K562 (cell line): ENCODE measurements around the gene COL15A1. TPM values are rescaled to one million over a fixed set of nuclear protein-coding genes. Genes with fewer than 3 reads are reported as not detected.
A peak's percentile ranks its signal among the peaks of the same experiment; 100 is the strongest.

Experiments used
- CBX3 ChIP-seq, 2 experiments: IDR thresholded peaks; 1 replicate in 1 of 2; 2 replicates in 1 of 2; pipeline ENCODE4 v1.6.1; 2012; ENCODE audit warnings: inconsistent platforms in 2 of 2, low read length in 2 of 2, borderline replicate concordance in 1 of 2, control low read depth in 1 of 2
- CCAR2 ChIP-seq: fragments of 200-400 bp; formaldehyde crosslinking; IDR thresholded peaks from 2 replicates; pipeline ENCODE4 v1.6.1; 2017; ENCODE audit warnings: mild to moderate bottlenecking, low read depth, low read length
- CXXC5 ChIP-seq: fragments of 250-450 bp; sonication (Bioruptor Pico); IDR thresholded peaks from 2 replicates; pipeline ENCODE4 v1.8.0; 2022; ENCODE audit warnings: inconsistent platforms, mild to moderate bottlenecking, moderate library complexity
- DMBX1 ChIP-seq: fragments of 250-450 bp; sonication (Bioruptor Pico); IDR thresholded peaks from 2 replicates; pipeline ENCODE4 v1.8.0; 2022; ENCODE audit warnings: inconsistent platforms, mild to moderate bottlenecking, moderate library complexity, borderline replicate concordance
- FOXA1 ChIP-seq: fragments of 450-650 bp; IDR thresholded peaks from 2 replicates; pipeline ENCODE4 v1.6.1; 2016; ENCODE audit warnings: mild to moderate bottlenecking, borderline replicate concordance
- ID3 ChIP-seq, 2 experiments: fragments of 250-450 bp in 1 of 2; fragments of 450-650 bp in 1 of 2; sonication (Bioruptor Pico) in 1 of 2; IDR thresholded peaks; 2 replicates each; pipeline versions ENCODE4 v1.6.1 to v1.8.0; 2016 to 2021; ENCODE audit warnings: mild to moderate bottlenecking in 2 of 2, moderate library complexity in 2 of 2, missing compliant biosample characterization in 1 of 2, missing genetic modification characterization in 1 of 2
- POLR2A ChIP-seq: fragments of 450-650 bp; conservative IDR thresholded peaks from 2 replicates; pipeline ENCODE4 v1.6.1; 2016
- POLR2H ChIP-seq: IDR thresholded peaks from 2 replicates; pipeline ENCODE4 v1.6.1; 2016; ENCODE audit warnings: missing genetic modification characterization, low read depth, mild to moderate bottlenecking, control low read depth, missing compliant biosample characterization, moderate library complexity
- SPI1 ChIP-seq: IDR thresholded peaks from 2 replicates; pipeline ENCODE4 v1.6.1; 2011; ENCODE audit warnings: low read depth, low read length, control low read depth, borderline replicate concordance
- SRSF3 ChIP-seq: fragments of 200-400 bp; formaldehyde crosslinking; IDR thresholded peaks from 2 replicates; pipeline ENCODE4 v1.6.1; 2016; ENCODE audit warnings: mild to moderate bottlenecking, low read length, moderate library complexity; ENCODE audit not compliant: insufficient read depth
- TBP ChIP-seq: optimal IDR thresholded peaks from 2 replicates; pipeline ENCODE3; 2011; ENCODE audit warnings: low read depth, low read length, improper control_type of control experiment
- TFAP4 ChIP-seq: sonication (generic); formaldehyde crosslinking; IDR thresholded peaks from 2 replicates; pipeline ENCODE4 v1.8.0; 2022; ENCODE audit warnings: missing genetic modification reagents, mild to moderate bottlenecking, moderate library complexity, borderline replicate concordance
- YY1 ChIP-seq, 3 experiments: IDR thresholded peaks; 2 replicates each; pipeline ENCODE4 v1.6.1; 2011; ENCODE audit warnings: low read length in 2 of 3, mild to moderate bottlenecking in 2 of 3, moderate library complexity in 2 of 3, borderline replicate concordance in 1 of 3, control low read depth in 1 of 3, low read depth in 1 of 3; ENCODE audit not compliant: insufficient read depth in 3 of 3, insufficient replicate concordance in 2 of 3, control insufficient read depth in 1 of 3, insufficient read length in 1 of 3; ENCODE audit errors: extremely low read depth in 1 of 3
- ZNF318 ChIP-seq, 2 experiments: fragments of 450-650 bp; IDR thresholded peaks; 2 replicates each; pipeline ENCODE4 v1.6.1; 2016; ENCODE audit warnings: mild to moderate bottlenecking in 2 of 2, borderline replicate concordance in 1 of 2, low read depth in 1 of 2, moderate library complexity in 1 of 2
- polyA plus RNA-seq, 8 experiments: library from polyadenylated mRNA; depleted of rRNA in 4 of 8; stranded (reverse) in 5 of 8; unstranded in 3 of 8; fragments of >200 nt; fragmentation: Nextera tagmentation in 2 of 8; fragmentation: Illumina TruSeq in 1 of 8; extraction: Ambion mirVana in 2 of 8; extraction: Trizol in 1 of 8; gene quantifications; 2 replicates each; pipeline versions ENCODE4 v1.2.1 to v1.2.3, GENCODE V29; 2011 to 2014; ENCODE audit warnings: inconsistent platforms in 1 of 8, missing spikeins in 1 of 8
- total RNA-seq, 7 experiments: library from RNA; depleted of rRNA in 6 of 7; stranded (reverse); fragments of >200 nt in 6 of 7; fragmentation: Illumina TruSeq in 2 of 7; extraction: Trizol in 2 of 7; gene quantifications; 2 replicates each; pipeline versions ENCODE4 v1.2.1 to v1.2.3, GENCODE V29; 2011 to 2021; ENCODE audit warnings: low replicate concordance in 1 of 7

COL15A1 gene
- total and polyA plus RNA-seq, 9 of the 15 experiments (the other 6 are each of a cell fraction or from before 2014, with no cell fraction given), result 0.46 to 5.1 (median 2.6) TPM

DNA sequence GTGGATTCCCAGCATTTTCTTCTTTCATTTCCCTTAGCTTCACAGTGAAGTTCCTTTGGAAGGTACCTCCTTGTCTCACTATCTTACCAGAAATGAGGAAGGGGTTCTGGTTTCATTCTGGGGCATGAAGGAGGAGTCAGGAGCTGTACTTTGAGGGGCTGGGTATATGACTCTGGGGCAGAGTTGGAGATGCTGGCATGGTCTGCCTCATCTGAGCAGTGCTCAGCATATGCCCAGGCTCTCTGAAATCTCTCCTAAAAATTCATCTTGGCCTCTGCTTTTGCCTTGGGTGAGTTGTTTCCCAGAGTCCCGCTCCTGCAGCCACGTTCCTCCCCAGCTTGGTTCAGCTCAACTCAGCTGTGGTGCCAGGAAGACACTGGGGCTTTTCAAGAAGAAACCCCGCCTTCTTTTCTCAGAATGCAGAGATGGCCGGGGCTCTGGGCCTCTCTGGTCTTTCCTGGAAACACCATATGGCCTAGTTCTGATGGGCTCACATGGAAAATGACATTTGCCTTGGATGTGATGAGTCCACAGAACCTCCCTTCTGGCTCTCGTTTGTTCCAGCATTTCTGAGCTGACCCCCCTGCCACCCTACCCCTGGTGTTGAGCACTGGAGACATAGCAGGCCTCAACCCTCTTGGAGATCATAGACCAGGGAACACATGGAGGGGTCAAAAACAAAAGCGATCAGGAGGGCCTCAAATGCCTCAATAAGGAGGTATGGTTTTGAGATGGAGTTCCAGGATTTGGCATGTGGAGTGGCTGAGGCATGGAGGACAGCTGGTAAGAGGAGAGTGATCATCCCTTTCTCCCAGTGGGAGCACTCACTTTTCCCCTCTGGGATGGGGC, 149.2 kb downstream of the COL15A1 start (continued):
- TF ChIP-seq TFAP4 (CRISPR knock-in tag) (0 out of 2 replicates have a peak, but pooled peaks have one; percentile 12), FOXA1 (no peak), CXXC5 (peak; percentile 32; the same call in 1 of the 2 replicates), YY1 (IDR thresholded peaks at IDR 0.05; ENCODE audit: borderline replicate concordance in 1 of 3, control insufficient read depth in 1 of 3, extremely low read depth in 1 of 3, insufficient read depth in 3 of 3, insufficient read length in 1 of 3, insufficient replicate concordance in 2 of 3, low read depth in 1 of 3, low read length in 2 of 3) (peak in 1 of 3 experiments; percentile 4), ID3 (CRISPR knock-in tag; IDR thresholded peaks at IDR 0.05) (no peak), ID3 (tag; IDR thresholded peaks at IDR 0.05) (peak; percentile 50; the same call in 1 of the 2 replicates), POLR2H (tag) (no peak), SPI1 (0 out of 2 replicates have a peak, but pooled peaks have one; percentile 14), POLR2A (peak; percentile 32; the same call in 1 of the 2 replicates), CCAR2 (no peak), ZNF318 (IDR thresholded peaks at IDR 0.05; ENCODE audit: borderline replicate concordance in 1 of 2, low read depth in 1 of 2) (no peak), CBX3 (IDR thresholded peaks at IDR 0.05; ENCODE audit: borderline replicate concordance in 1 of 2, low read length in 2 of 2) (no peak), SRSF3 (no peak), TBP (peak; percentile 29), DMBX1 (CRISPR knock-in tag) (peak; percentile 68; the same call in 1 of the 2 replicates)
